Heart left ventricle (tissue), 16 donors: ENCODE measurements around the gene PRRX1. TPM values are rescaled to one million over a fixed set of nuclear protein-coding genes. Genes with fewer than 3 reads are reported as not detected.

Experiments used
- ATAC-seq, 4 donors: fragments of 200-7000 bp; cut with Tn5 transposase; one replicate each; pipeline ENCODE4 v1.9.1; 2020 to 2022; ENCODE audit warnings: moderate library complexity in 4 of 4, mild to moderate bottlenecking in 3 of 4, moderate number of reproducible peaks in 1 of 4
- DNase-seq, 5 donors: peaks; one replicate each; pipeline ENCODE4 v3.0.0-alpha.2; 2020
- H3K27ac ChIP-seq, 12 donors: fragments of 200-600 bp; sonication (generic) in 4 of 12; one replicate each; pipeline versions ENCODE4 v1.5.0 to v1.8.0; 2016 to 2022; ENCODE audit warnings: mild to moderate bottlenecking in 2 of 12
- H3K27me3 ChIP-seq, 9 donors: fragments of 200-600 bp; sonication (generic) in 2 of 9; one replicate each; pipeline versions ENCODE4 v1.5.1 to v1.8.0; 2016 to 2022; ENCODE audit warnings: mild to moderate bottlenecking in 3 of 9
- H3K36me3 ChIP-seq, 9 donors: fragments of 200-600 bp; sonication (generic) in 2 of 9; one replicate each; pipeline versions ENCODE4 v1.5.0 to v1.8.0; 2018 to 2022; ENCODE audit warnings: mild to moderate bottlenecking in 2 of 9
- H3K4me1 ChIP-seq, 12 donors: fragments of 200-600 bp; sonication (generic) in 4 of 12; one replicate each; pipeline versions ENCODE4 v1.5.0 to v1.8.0; 2016 to 2022; ENCODE audit warnings: mild to moderate bottlenecking in 3 of 12
- H3K4me3 ChIP-seq, 12 donors: fragments of 200-600 bp; sonication (generic) in 4 of 12; one replicate each; pipeline versions ENCODE4 v1.5.0 to v1.8.0; 2017 to 2022; ENCODE audit warnings: mild to moderate bottlenecking in 9 of 12, moderate library complexity in 4 of 12
- H3K9me3 ChIP-seq, 12 donors: fragments of 200-600 bp; sonication (generic) in 4 of 12; one replicate each; pipeline versions ENCODE4 v1.5.0 to v1.8.0; 2016 to 2022; ENCODE audit warnings: mild to moderate bottlenecking in 1 of 12
- CTCF ChIP-seq, 12 donors: fragments of 200-600 bp; sonication (generic) in 4 of 12; IDR thresholded peaks; one replicate each; pipeline versions ENCODE4 v1.5.0 to v1.8.0; 2018 to 2022; ENCODE audit warnings: antibody characterized with exemption in 12 of 12, mild to moderate bottlenecking in 5 of 12
- POLR2A ChIP-seq, 2 donors: fragments of 450-650 bp; IDR thresholded peaks; one replicate each; pipeline ENCODE4 v1.6.1; 2017; ENCODE audit warnings: antibody characterized with exemption in 2 of 2, mild to moderate bottlenecking in 2 of 2, moderate library complexity in 2 of 2
- WGBS, 4 donors: extraction: QIAGEN DNeasy Blood & Tissue Kit in 2 of 4; methylation state at CpG; one replicate each; pipeline versions ENCODE4 v1.1.5 to v1.1.7; 2013 to 2018; 5-methylcytosine and 5-hydroxymethylcytosine counted together
- intact Hi-C, 10 donors: fragments of 100-400 bp; cut with DNase I; formaldehyde crosslinking; loops; one replicate each; pipeline versions ENCODE4 v1.11.1 to v1.14.2; 2022
- polyA plus RNA-seq, 2 donors: library from polyadenylated mRNA; stranded (reverse); fragments of 200-250 nt; gene quantifications; one replicate each; pipeline ENCODE4 v1.2.3, GENCODE V29; 2013
- total RNA-seq, 9 donors: library from RNA; depleted of rRNA in 2 of 9; stranded (reverse); fragments of >200 nt in 2 of 9; fragmentation: NEBNext Ultra II Directional in 3 of 9; extraction: Animal tissue kit (Norgen Biotek cat#: 25700) in 3 of 9; gene quantifications; one replicate each; pipeline versions ENCODE4 v1.1.0 to v1.2.4, GENCODE V29; 2016 to 2023
- donor health status: ischemic (EF 13 %, LVEDD 7.1; RV severe dilation, severe dysfunction).
- donor health status: healthy with polysubstance abuse.
- donor health status: DM: no; HTN: yes; CAD: no.
- donor health status: DM: no; HTN: no; CAD: no.
- donor health status: ischemic (EF 25% LVEDD 6.9; RV normal size, moderate dysfunction).
- donor health status: ischemic (EF 25% LVEDD 5.7; RV mildly dilated, moderate dysfunction).
- donor health status: healthy.
- donor health status: DM: yes; HTN: yes; CAD: no.
- donor health status: ischemic (EF 35%, LVEDD 5.7; RV mildly dilated, moderate dysfunction).
- donor health status: nonischemic (EF 11% LVEDD 7.7; RV severe dilation, severe dysfunction).
- donor health status: DM: yes; HTN: yes; CAD: no.
- donor health status: PGD.
- donor health status: ischemic (EF 29% LVEDD 5.4; RV normal size, mild dysfunction).
- donor health status: nonischemic (EF 23%, LVEDD 6.1; RV moderate dilation, normal function).

Gene PRRX1
- total and polyA plus RNA-seq, 11 donors, result 16.2 to 104 (median 52.3) TPM

DNA sequence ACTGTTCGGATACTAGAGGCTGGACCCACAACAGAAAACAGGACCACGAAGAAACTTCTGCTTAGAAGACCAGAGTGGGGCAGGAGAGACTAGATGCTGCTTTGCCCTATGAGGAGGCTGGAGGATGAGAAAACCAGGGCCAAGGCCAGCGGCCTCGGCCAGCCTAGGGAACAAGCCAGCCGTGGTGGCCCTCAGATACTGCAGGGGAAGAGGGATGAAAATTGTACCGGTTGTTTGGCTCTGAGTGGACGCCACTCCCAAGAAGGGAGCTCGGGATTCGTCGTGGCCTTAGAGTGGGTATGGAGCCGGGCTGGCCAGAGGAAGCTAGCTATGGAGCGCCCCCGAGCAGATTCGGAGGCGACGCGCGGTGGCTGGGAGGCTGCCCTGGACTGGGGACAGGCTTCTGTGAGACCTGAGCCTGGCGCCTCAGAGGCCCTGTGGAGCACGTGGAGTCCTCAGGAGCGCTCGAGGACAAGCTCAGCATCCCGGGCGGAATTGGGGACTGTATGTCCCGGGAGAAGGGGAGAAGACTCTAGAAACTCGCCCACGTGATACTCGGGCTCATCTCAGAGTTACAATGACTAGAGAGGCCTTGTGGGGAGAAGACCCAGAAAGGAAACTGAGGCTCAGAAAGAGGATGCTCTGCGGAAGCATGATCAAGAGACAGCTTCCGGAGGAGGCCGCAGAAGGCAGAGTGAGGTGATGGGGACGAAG lies 2.8 kb downstream of the PRRX1 start:
- Histone ChIP-seq H3K4me1 (peaks cover 0 to 60% (median 5%) of the 10 kb centered on the region in 12 donors), H3K27ac (peak overlapping the region in 5 of 12 donors; percentile 16 to 88 (median 35)), H3K36me3 (peaks cover 0 to 3% (median 0%) of the 10 kb centered on the region in 9 donors), H3K4me3 (peak overlapping the region in 4 of 12 donors; percentile 23 to 93 (median 78)), H3K9me3 (no peaks in the 10 kb centered on the region), H3K27me3 (peaks cover 0 to 82% (median 4%) of the 10 kb centered on the region in 9 donors)
- intact Hi-C loops, result loop anchor here in 7 of 10 donors (5.0 to 10.0 kb wide), 12 partner anchors 61 to 742 kb away; partner anchors contain the start of genes NTMT2 (in 2 of the 7), GORAB (in 1 of the 7) and KIFAP3 (in 1 of the 7)
- TF ChIP-seq CTCF (IDR thresholded peaks at IDR 0.05) (no peak), POLR2A (IDR thresholded peaks at IDR 0.05) (no peak)
- ATAC-seq (no peak), DNase-seq (peak in 1 of 5 donors; percentile 15)
- 46 to 71% (median 53%) methylated on average over 32 of the region's 32 CpGs for WGBS, 4 donors

DNA sequence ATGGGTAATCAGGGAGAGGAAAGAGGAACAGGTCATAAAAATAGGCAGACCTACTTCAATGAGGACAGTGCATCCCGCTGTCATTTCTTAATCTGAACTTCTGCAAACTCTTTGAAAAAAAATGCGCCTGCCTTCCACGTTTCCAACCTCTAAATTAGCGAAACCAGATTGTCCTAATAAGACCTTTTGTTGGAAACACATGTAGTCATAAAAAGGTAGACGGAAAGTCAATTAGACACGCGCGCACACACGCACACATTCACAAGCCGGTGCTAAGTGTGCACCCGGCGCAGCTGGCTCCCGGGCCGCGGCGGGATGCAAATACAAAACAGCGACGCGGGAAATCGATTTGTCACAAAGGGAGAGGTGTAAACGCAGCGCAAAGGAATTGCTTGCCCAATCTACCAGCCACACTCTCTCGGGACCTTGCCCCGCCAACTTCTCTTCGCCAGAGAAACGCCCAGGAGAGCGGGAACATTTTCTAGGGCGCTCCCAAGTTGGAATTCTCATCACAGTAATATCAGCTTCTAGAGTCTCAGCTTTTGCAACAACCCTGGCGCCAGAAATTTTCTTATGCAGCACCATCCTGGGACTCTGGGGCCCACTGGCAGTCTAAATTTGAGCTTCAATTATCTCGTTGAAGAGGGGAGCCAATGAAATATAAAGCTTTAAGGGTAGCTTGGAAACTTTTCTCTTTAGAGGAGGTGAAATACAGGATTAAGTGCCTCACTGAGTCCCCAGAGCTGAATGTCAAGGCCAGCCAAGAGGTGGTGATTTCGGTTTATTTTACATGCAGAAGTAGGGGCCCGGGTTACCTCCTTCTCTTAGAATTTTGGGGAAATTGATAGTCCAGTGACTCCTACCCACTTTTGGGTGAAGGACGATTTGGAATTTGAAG lies 4.5 kb downstream of the PRRX1 start:
- intact Hi-C loops, result loop anchor here in 7 of 10 donors (5.0 to 10.0 kb wide), 12 partner anchors 59 to 744 kb away; partner anchors contain the start of genes NTMT2 (in 2 of the 7), GORAB (in 1 of the 7) and KIFAP3 (in 1 of the 7)
- ATAC-seq, result no peak
- Histone ChIP-seq H3K27me3 (peaks cover 0 to 78% (median 4%) of the 10 kb centered on the region in 9 donors), H3K4me1 (peaks cover 0 to 63% (median 6%) of the 10 kb centered on the region in 12 donors), H3K9me3 (no peaks in the 10 kb centered on the region), H3K27ac (peak overlapping the region in 7 of 12 donors; percentile 11 to 70 (median 30)), H3K4me3 (peak overlapping the region in 10 of 12 donors; percentile 0 to 32 (median 18)), H3K36me3 (peaks cover 0 to 3% (median 0%) of the 10 kb centered on the region in 9 donors)
- 18 to 39% (median 30%) methylated on average over 33 of the region's 33 CpGs for WGBS, 4 donors
- TF ChIP-seq CTCF (IDR thresholded peaks at IDR 0.05), result no peak
- TF ChIP-seq POLR2A (IDR thresholded peaks at IDR 0.05), result no peak
- no peak for DNase-seq

- Histone ChIP-seq H3K27me3 (peaks cover 0 to 77% (median 4%) of the 10 kb centered on the region in 9 donors), H3K9me3 (no peaks in the 10 kb centered on the region), H3K27ac (peak overlapping the region in 4 of 12 donors; percentile 2 to 47 (median 13)), H3K36me3 (peaks cover 0 to 3% (median 0%) of the 10 kb centered on the region in 9 donors), H3K4me1 (peaks cover 0 to 63% (median 6%) of the 10 kb centered on the region in 12 donors), H3K4me3 (peak overlapping the region in 3 of 12 donors; percentile 3 to 32 (median 4))
- TF ChIP-seq POLR2A (IDR thresholded peaks at IDR 0.05), result no peak
- TF ChIP-seq CTCF (IDR thresholded peaks at IDR 0.05), result no peak
- no peak for DNase-seq
- intact Hi-C loops, result loop anchor here in 7 of 10 donors (5.0 to 10.0 kb wide), 12 partner anchors 58 to 744 kb away; partner anchors contain the start of genes NTMT2 (in 2 of the 7), GORAB (in 1 of the 7) and KIFAP3 (in 1 of the 7)
- ATAC-seq, result no peak
- WGBS, 4 donors, result 39 to 55% (median 43%) methylated on average over 8 of the region's 8 CpGs
Observed at GRCh38 chr1:170669107-170669445, 5.1 kb downstream of the PRRX1 start.
